Measurements from ENCODE around the gene MOB3B.
"Not testable (repeated sequence)": the region's sequence is repeated elsewhere in the genome, so short reads cannot be mapped to it uniquely, and the experiment has no call there.

The MOB3B gene

GRCh38 chr9:27428551-27428950 lies 101.1 kb downstream of the MOB3B start:
- DNase-seq (ENCODE audit: low spot score in 2 of 2) = no peak
- no peak overlapping the region for H3K27ac Mint-ChIP-seq (ENCODE audit: low read depth)
- no peaks in the 10 kb centered on the region for H3K9me3 Mint-ChIP-seq
- H3K36me3 Mint-ChIP-seq (ENCODE audit: insufficient read depth) = no peaks in the 10 kb centered on the region
- H3K27me3 Mint-ChIP-seq = peaks cover 9% of the 10 kb centered on the region
- ATAC-seq (replicated peaks; ENCODE audit: extremely low read depth, poor library complexity, severe bottlenecking) = no peak
- no peak overlapping the region for H3K4me3 Mint-ChIP-seq
- H3K4me1 Mint-ChIP-seq = no peaks in the 10 kb centered on the region

- Mint-ChIP-seq H3K27ac (ENCODE audit: low read depth) (no peak overlapping the region), H3K36me3 (ENCODE audit: insufficient read depth) (no peaks in the 10 kb centered on the region), H3K27me3 (peaks cover 9% of the 10 kb centered on the region), H3K9me3 (no peaks in the 10 kb centered on the region), H3K4me1 (no peaks in the 10 kb centered on the region), H3K4me3 (no peak overlapping the region)
- no peak for ATAC-seq (replicated peaks; ENCODE audit: extremely low read depth, poor library complexity, severe bottlenecking)
- DNase-seq (ENCODE audit: low spot score in 2 of 2) = no peak
These were observed 102.4 kb downstream of the MOB3B start for GRCh38 chr9:27427272-27427643.

DNA sequence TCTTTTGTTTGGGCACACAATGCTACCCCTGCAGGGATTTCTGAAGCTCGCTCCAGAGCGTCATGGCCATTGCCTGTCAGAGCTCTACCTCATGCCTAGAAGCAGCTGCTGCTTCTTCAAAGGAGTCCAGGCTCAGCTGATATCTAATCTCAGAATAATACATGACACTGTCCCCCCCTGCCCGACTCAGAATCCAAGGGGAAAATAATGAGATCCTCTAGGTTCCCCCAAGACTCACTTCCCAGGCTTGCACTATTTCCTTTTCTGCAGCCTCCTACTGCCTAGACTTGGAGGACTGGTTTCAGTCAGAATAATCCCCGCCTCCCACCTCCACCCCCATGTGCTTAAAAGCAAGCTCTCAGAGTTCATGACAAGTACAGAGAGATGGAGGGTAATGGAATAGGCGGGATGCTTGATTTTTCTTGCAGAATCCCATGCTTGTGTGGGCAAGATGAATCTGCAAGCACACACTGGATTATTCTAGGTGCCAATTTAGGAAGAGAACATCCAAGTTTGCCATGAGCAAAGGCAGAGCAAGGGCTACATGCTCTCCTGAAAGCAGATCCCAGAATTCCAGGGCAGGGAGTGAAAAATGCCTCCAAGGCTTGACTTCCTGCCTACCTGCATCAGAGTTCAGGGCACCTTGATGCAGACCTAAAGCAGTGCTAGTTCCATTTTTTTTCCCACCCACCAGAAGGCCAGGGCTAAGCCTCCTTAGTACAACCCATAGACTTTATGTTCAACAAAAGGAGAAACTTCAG lies 102.9 kb downstream of the MOB3B start:
- H3K4me1 Mint-ChIP-seq = no peaks in the 10 kb centered on the region
- no peak overlapping the region for H3K27ac Mint-ChIP-seq (ENCODE audit: low read depth)
- H3K4me3 Mint-ChIP-seq = no peak overlapping the region
- no peaks in the 10 kb centered on the region for H3K36me3 Mint-ChIP-seq (ENCODE audit: insufficient read depth)
- no peak for ATAC-seq (replicated peaks; ENCODE audit: extremely low read depth, poor library complexity, severe bottlenecking)
- no peak for DNase-seq (ENCODE audit: low spot score in 2 of 2)
- peaks cover 9% of the 10 kb centered on the region for H3K27me3 Mint-ChIP-seq
- no peaks in the 10 kb centered on the region for H3K9me3 Mint-ChIP-seq

GRCh38 chr9:27425827-27426510 lies 103.6 kb downstream of the MOB3B start:
- Mint-ChIP-seq H3K36me3 (ENCODE audit: insufficient read depth) (no peaks in the 10 kb centered on the region), H3K4me1 (no peaks in the 10 kb centered on the region), H3K9me3 (no peaks in the 10 kb centered on the region), H3K4me3 (no peak overlapping the region), H3K27me3 (peaks cover 9% of the 10 kb centered on the region), H3K27ac (ENCODE audit: low read depth) (no peak overlapping the region)
- ATAC-seq (replicated peaks; ENCODE audit: extremely low read depth, poor library complexity, severe bottlenecking) = no peak
- no peak for DNase-seq (ENCODE audit: low spot score in 2 of 2)

GRCh38 chr9:27423915-27424710 lies 105.5 kb downstream of the MOB3B start:
- ATAC-seq (replicated peaks; ENCODE audit: extremely low read depth, poor library complexity, severe bottlenecking) = no peak
- DNase-seq (ENCODE audit: low spot score in 2 of 2) = no peak
- Mint-ChIP-seq H3K4me3 (no peak overlapping the region), H3K9me3 (no peaks in the 10 kb centered on the region), H3K4me1 (no peaks in the 10 kb centered on the region), H3K36me3 (ENCODE audit: insufficient read depth) (no peaks in the 10 kb centered on the region), H3K27ac (ENCODE audit: low read depth) (no peak overlapping the region), H3K27me3 (peaks cover 9% of the 10 kb centered on the region)

GRCh38 chr9:27422279-27422834 lies 107.3 kb downstream of the MOB3B start:
- Mint-ChIP-seq H3K27ac (ENCODE audit: low read depth) (no peak overlapping the region), H3K4me3 (no peak overlapping the region)

GRCh38 chr9:27421577-27421976 lies 108.0 kb downstream of the MOB3B start:
- Mint-ChIP-seq H3K4me1 (no peaks in the 10 kb centered on the region), H3K36me3 (ENCODE audit: insufficient read depth) (no peaks in the 10 kb centered on the region), H3K27me3 (no peaks in the 10 kb centered on the region), H3K9me3 (no peaks in the 10 kb centered on the region), H3K27ac (ENCODE audit: low read depth) (no peak overlapping the region), H3K4me3 (no peak overlapping the region)
- no peak for ATAC-seq (replicated peaks; ENCODE audit: extremely low read depth, poor library complexity, severe bottlenecking)
- no peak for DNase-seq (ENCODE audit: low spot score in 2 of 2)

More at GRCh38 chr9:27422279-27422834, 107.3 kb downstream of the MOB3B start:
- DNase-seq (ENCODE audit: low spot score in 2 of 2) (no peak), ATAC-seq (replicated peaks; ENCODE audit: extremely low read depth, poor library complexity, severe bottlenecking) (no peak)
- Mint-ChIP-seq H3K36me3 (ENCODE audit: insufficient read depth) (no peaks in the 10 kb centered on the region), H3K27me3 (no peaks in the 10 kb centered on the region), H3K4me1 (no peaks in the 10 kb centered on the region), H3K9me3 (no peaks in the 10 kb centered on the region)

GRCh38 chr9:27419558-27419957 lies 110.1 kb downstream of the MOB3B start:
- H3K36me3 Mint-ChIP-seq (ENCODE audit: insufficient read depth); H3K4me3 Mint-ChIP-seq; H3K4me1 Mint-ChIP-seq; H3K27me3 Mint-ChIP-seq; H3K9me3 Mint-ChIP-seq; H3K27ac Mint-ChIP-seq (ENCODE audit: low read depth); ATAC-seq (replicated peaks; ENCODE audit: extremely low read depth, poor library complexity, severe bottlenecking); DNase-seq (ENCODE audit: low spot score in 2 of 2): not testable (repeated sequence)

DNA sequence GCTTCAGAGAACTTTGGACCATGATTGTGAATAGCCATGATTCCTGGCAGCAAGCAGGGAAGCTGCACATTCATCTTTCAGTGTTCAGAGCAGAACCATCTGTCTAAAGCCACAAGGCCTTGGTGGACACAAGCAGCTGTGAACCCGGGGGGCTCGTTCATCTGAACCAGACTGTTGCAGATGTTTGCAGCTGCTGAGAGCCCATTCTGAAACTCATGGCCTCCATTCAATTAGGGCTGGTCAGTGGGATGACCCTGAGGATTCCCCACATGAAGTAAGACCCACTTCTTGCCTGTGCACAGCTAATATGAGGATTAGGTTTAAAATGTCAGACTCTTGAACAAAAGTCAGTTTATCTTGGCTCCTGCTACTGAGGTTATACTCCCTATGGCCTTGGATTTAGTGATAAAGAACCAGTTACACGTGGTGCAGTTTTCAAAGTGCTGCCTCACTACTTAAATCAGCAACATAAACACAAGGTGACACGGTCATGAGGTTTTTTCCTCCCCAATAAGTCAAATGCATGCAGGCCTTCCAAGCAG lies 115.3 kb downstream of the MOB3B start:
- no peak for ATAC-seq (replicated peaks; ENCODE audit: extremely low read depth, poor library complexity, severe bottlenecking)
- Mint-ChIP-seq H3K27ac (ENCODE audit: low read depth) (no peak overlapping the region), H3K4me3 (no peak overlapping the region), H3K9me3 (no peaks in the 10 kb centered on the region), H3K27me3 (peaks cover 19% of the 10 kb centered on the region), H3K36me3 (ENCODE audit: insufficient read depth) (no peaks in the 10 kb centered on the region), H3K4me1 (peaks cover 6% of the 10 kb centered on the region)
- no peak for DNase-seq (ENCODE audit: low spot score in 2 of 2)

DNA sequence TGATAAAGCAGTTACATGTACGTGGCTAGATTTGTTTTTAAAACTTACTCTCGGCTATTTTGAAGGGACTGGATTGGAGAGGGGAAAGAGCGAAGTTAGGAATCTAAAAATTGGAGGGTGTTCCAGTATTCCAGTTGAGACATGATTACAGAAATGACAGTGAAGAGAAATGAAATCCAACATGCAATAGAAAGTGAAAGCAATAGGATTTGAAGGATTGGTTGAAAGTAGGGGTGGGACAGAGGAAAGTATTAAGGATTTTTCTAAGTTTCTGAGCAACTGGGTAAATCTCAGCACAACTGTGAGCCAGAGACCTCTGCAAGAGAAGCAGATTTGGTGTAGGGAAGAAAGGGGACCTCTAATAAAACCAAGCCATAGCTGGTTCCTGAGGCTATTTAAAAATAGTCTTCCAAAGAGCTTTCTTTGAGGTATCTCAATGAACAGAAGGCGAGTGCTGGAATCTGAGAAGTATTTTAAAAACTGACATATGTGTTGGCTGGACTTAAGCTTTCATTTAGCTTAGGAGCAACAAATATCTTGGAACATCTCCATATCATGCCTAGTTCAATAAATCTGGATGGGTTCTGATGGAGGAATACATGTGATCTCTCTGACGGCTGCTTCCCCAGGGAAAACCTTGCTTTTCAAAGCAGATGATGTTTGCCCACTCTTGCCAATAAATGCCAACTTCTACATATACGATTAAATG lies 115.9 kb downstream of the MOB3B start:
- peaks cover 25% of the 10 kb centered on the region for H3K27me3 Mint-ChIP-seq
- no peaks in the 10 kb centered on the region for H3K9me3 Mint-ChIP-seq
- DNase-seq (ENCODE audit: low spot score in 2 of 2) = no peak
- H3K36me3 Mint-ChIP-seq (ENCODE audit: insufficient read depth) = no peaks in the 10 kb centered on the region
- no peak overlapping the region for H3K27ac Mint-ChIP-seq (ENCODE audit: low read depth)
- no peak for ATAC-seq (replicated peaks; ENCODE audit: extremely low read depth, poor library complexity, severe bottlenecking)
- H3K4me3 Mint-ChIP-seq = no peak overlapping the region
- H3K4me1 Mint-ChIP-seq = peaks cover 6% of the 10 kb centered on the region

DNA sequence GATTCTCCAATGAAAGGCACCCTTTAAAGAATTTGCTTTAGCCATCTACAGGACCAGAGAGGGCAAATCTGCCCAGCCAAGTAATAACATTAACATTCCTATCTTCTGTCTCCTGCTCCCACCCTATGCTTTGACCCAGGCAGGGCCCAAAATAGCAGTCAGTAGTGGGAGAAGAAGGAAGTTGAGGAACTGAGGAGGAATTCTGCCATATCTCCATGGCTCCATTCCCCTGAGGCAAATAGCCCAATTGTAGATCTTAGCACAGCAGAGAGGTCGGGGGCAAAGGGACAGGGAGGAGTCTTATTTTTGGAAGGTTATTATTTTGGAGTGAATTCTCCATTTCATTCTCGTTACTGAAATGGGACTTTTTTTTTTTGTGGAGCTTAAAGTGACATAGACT lies 116.7 kb downstream of the MOB3B start:
- Mint-ChIP-seq H3K9me3 (no peaks in the 10 kb centered on the region), H3K27ac (ENCODE audit: low read depth) (no peak overlapping the region), H3K4me3 (no peak overlapping the region), H3K27me3 (peaks cover 26% of the 10 kb centered on the region), H3K4me1 (peaks cover 6% of the 10 kb centered on the region), H3K36me3 (ENCODE audit: insufficient read depth) (no peaks in the 10 kb centered on the region)
- DNase-seq (ENCODE audit: low spot score in 2 of 2) (no peak), ATAC-seq (replicated peaks; ENCODE audit: extremely low read depth, poor library complexity, severe bottlenecking) (no peak)

DNA sequence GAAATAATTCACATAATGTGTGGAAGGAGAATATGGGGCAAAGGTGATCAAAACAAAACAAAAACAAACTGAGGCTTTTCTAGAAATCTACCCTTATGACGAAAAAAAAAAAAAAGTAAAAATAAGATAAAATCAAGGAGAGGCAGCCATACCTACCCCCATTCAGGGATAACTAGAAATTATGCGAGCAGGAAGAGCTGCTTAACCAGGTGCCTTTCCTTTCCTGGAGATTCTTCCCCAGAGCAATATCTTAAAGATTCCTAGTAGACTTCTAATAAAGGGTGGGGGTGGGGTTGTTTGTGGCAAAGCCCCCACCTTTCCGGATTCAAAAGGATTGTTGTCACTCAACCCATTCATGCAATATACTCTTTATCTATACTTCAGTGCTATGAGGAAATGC lies 117.5 kb downstream of the MOB3B start:
- no peaks in the 10 kb centered on the region for H3K36me3 Mint-ChIP-seq (ENCODE audit: insufficient read depth)
- ATAC-seq (replicated peaks; ENCODE audit: extremely low read depth, poor library complexity, severe bottlenecking) (no peak), DNase-seq (ENCODE audit: low spot score in 2 of 2) (no peak)
- H3K4me1 Mint-ChIP-seq = peaks cover 6% of the 10 kb centered on the region
- H3K27ac Mint-ChIP-seq (ENCODE audit: low read depth) = no peak overlapping the region
- peaks cover 26% of the 10 kb centered on the region for H3K27me3 Mint-ChIP-seq
- no peaks in the 10 kb centered on the region for H3K9me3 Mint-ChIP-seq
- no peak overlapping the region for H3K4me3 Mint-ChIP-seq

All from central memory CD8-positive, alpha-beta T cell (primary cell).